Hematopoietic multipotent progenitor cell treated with erythropoietin and hydrocortisone succinate and interleukin-3 and kit ligand, for 6 days (in vitro differentiated cells): Measurements from ENCODE around the gene LIPE.

Source experiments
- DNase-seq: peaks from one replicate; pipeline ENCODE4 v3.0.0-alpha.2; 2015

The LIPE gene

GRCh38 chr19:42442833-42443232, 15.6 kb upstream of the LIPE start, which contains the start of gene CXCL17:
TSS of gene CXCL17 (minus strand) at chr19:42442946. CDS start at chr19:42442832, 114 bp downstream.
- DNase-seq: no peak

DNA sequence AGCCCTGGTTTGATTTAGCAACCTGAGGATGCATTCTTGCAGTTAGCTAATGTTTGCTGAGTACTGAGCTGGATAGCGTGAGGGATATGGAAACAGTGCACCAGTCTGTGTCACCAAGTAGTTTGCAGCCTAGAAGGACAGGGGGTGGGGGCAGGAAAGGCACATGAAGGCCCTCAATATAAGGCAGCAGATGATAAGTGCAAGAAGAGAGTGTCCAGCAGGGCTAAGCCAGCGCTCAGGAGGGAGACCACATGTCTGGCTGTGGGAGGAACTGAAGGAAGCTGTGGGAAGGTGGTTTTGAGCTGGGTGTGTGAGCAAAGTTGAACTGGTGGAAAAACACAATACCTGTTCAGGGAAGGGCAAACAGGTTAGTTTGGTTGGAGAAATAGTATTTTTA, 13.9 kb upstream of the LIPE start:
- peak; percentile 32 for DNase-seq

- DNase-seq: peak; percentile 89
Measured at GRCh38 chr19:42440357-42441048, 13.3 kb upstream of the LIPE start.

- DNase-seq: no peak
Measured at GRCh38 chr19:42436006-42436405, 8.8 kb upstream of the LIPE start.

DNA sequence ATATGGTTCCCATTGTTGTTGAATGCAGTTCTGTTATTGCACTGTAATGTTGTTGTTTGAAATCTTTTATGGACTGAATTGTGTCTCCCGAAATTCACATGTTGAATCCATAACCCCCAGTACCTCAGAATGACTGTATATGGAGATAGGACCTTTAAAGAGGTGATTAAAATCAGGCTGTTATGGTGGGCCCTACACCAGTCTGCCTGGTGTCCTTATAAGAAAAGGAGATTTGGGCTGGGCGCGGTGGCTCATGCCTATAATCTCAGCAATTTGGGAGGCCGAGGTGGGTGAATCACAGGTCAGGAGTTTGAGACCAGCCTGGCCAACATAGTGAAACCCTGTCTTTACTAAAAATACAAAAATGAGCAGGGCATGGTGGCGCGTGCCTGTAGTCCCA, 8.1 kb upstream of the LIPE start:
- no peak for DNase-seq

DNA sequence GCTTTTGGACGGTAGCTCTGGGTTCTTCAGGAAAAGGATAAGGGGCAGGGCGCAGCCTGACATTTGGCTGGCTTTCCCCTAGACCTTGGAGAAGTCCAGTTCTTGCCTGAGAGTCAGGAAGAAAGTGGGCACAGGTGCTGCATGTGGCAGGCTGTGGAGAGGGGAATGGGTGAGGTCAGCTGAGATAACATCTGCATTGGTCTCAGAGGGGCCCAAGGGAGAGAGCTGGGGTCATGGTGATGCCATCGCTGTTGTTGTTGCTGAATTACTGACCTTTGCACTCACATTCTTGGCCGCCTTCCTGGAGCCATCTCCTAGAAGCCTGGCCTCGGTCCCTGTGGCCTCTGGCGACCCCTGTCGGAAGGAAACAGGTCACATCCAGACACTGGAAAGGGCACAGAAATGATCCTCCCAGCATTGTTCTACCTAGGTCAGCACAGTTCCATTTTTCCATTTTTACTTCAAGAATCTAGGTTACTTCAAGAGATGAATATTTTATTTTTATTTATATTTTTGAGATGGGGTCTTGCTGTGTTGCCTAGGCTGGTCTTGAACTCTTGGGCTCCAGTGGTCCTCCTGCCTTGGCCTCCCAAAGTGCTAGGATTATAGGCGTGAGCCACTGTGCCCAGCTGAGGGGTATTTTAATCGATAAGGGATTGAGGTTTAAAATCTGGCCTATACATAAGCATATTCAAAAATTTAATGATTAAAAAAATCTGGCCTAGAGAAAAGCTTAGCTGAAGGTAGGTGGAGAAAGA, 6.5 kb upstream of the LIPE start:
- DNase-seq: peak; percentile 82

GRCh38 chr19:42431486-42431885, 4.3 kb upstream of the LIPE start:
- no peak for DNase-seq

- DNase-seq: no peak
Measured at GRCh38 chr19:42428676-42429075, 1.5 kb upstream of the LIPE start.

DNA sequence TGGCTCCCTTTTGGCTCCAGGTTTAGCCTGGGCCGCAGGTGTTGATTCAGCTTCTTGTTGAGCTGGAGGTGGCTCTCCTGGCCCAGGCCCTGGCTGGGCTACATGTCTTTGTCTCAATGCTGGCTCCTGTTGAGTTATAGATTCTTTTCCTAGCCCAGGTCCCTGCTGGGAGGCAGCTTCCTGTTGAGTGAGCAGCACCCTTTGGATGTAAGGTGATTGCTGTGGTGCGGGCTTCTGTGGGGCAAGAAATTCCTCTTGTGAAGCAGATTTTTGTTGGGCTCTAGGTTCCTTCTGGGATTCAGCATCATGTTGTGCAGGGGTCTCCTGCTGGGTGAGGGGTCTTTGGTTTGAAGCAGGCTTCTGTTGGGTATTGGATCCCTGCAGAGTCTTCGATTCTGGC, 545 bp downstream of the LIPE start:
- DNase-seq: no peak

DNA sequence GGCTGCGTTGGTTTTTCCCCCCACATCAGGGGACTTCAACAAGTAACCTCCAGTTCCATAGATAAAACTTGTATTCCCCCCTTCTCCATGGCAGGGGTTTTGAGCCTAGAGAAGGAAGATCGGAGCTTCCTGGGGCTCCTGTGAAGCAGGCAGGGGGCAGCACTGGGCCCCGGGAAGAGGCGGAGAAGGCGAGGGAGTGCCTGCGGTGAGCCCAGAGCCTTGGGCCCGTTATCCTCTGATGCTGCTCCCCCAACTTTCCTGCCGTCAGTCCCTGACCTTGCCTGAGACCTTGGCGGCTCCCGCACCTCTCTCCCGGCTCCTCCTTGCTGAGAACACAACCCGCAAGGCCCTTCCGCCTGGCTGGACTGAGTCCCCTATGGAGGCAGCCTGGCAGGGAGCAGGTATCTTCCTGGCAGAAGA, 2.5 kb downstream of the LIPE start:
- DNase-seq: no peak

DNA sequence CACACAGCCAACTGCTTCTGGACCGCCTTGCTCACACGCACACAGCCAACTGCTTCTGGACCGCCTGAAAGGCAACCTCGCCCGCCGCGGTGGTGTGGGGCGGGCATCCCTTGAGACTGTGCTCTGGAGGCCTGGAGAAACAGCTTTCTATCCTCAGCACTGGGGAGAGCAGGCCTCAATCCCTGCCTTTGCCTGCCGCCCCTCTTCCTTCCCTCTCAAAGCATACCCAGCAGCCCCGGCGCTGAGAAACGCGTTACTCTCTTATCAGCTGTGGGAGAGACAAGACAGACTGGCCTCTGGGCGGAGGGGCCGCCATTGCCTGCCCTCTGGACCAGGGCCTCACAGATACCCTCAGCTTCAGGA, 2.9 kb downstream of the LIPE start:
- DNase-seq: peak; percentile 19

GRCh38 chr19:42423462-42424344, 3.5 kb downstream of the LIPE start:
- peak; percentile 95 for DNase-seq

DNA sequence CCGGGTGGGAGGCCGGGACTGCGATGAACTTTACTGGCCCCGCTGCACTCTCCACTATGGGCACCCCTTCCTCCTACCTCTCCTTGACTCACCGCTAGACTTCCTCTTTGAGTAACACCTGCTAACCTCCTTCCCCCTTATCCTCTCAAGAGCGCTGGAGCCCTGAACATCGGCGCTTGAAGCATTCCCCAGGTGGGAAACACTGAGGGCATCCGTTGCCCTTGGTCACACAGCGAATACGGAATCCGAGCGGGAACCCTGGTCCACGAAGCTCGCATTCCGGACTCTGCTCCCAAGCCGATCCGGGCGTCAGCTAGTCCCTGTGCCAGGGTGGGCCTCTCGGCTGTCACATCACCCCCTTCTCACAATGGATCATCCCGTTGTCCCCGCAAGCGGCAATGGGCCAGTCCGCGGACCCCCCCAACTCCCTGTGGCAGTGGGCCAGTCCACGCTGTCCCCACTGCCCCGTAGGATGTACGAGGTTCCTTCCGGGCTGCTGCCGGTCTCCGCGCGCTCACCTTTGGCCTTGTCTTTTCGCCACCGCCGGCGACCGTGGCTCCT, 4.2 kb downstream of the LIPE start:
- DNase-seq: peak; percentile 28

DNA sequence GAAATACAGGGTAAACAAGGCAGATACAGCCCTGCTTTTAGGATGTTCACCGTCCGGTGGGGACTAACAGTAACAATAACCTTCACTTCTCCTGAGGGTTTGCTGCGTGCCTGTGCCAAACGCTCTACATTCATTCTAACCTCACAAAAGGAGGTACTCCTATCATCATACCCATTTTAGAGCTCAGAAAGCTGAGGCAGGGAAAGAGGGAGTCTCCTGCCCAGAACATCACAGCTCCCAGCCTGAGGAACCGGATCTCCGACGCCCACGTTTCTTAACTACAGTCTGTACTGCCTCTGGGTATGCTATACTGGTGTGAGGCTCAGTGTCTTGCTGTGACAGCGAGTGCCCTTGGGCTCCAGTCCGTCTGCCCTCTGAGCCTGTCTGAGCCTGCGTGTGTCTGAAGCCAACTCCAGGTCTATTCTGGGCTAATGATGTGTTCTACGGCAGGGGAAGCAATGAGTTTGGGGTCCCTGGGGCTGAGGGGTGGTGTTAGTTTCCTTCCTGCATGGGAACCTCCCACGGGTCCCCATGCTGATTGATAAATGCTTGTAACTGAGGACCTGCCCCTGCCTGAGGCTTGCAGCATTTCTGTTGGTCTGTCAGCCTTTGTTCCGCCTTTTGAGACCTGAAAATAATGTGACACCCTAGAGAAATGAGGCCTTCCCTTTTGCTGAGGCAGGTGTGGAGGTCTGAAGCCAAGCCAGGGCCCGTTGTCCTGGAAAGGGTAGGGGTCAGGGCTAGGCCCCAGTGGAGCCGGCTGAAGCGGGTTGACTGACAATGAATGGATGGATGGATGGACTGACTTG, 4.9 kb downstream of the LIPE start:
- peak; percentile 27 for DNase-seq

DNA sequence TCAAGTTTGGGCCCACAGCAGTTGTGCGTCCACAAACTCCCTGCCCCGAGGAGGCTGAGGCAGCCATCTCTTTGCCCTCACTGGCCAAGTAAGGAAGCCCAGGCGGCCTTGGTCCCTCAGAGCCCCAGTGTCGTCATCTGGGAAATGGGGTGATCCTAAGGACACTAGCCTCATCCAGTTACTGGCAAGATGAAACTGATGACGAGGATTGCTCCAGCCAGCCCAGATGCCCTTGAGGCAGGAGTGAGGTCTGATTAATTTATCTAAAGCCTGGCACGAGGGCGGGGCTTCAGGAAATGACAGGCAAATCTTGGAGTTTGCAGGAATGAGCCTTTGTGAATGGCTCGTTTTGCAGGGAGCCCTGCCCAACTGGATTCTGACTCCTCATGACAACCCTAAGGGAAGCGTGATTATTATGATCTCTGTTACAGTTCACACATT, 5.6 kb downstream of the LIPE start:
- DNase-seq: no peak

DNA sequence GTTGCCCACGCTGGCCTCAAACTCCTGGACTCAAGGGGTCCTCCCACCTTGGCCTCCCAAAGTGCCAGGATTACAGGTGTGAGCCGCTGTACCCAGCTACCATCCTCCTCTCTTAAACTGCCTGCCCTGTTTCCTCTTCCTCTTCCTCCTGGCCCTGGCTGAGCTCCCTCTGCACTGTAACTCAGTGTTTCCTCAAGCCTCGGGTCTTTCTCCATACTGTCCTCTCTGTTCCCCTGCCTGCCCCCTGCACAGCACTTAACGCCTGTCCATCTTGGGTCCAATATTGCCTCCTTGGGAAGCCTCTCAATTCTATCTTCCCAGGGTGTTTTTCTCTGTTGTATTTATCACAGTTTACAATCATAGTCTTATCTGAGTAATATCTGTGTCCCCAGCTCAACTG, 6.1 kb downstream of the LIPE start:
- no peak for DNase-seq

DNA sequence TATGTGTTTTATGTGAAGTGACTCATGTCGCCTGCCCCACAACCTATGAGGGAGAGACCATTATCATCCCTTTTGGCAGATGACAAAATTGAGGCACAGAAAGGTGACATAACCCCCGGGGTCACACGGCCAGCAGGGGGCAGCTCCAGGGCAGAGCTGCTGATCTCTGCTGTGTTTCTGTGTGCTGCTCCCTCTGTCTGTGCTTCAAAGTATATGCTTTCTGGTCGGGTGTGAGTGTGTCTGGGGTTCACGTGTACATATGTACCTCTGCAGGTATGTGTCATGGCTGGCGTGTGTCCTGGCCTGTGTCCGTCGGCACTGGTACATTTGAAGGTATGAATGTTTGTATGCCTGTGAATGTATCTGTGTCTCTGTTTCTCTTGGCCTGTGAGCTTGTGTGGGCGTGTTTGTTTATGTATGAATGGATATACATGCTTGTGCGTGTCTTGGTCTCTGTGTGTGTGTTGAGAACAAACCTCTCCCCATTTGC, 7.1 kb downstream of the LIPE start:
- DNase-seq: peak; percentile 90

GRCh38 chr19:42419309-42419708, 7.9 kb downstream of the LIPE start:
- DNase-seq: no peak

- DNase-seq: no peak
Measured at GRCh38 chr19:42412661-42413076, 14.5 kb downstream of the LIPE start.

DNA sequence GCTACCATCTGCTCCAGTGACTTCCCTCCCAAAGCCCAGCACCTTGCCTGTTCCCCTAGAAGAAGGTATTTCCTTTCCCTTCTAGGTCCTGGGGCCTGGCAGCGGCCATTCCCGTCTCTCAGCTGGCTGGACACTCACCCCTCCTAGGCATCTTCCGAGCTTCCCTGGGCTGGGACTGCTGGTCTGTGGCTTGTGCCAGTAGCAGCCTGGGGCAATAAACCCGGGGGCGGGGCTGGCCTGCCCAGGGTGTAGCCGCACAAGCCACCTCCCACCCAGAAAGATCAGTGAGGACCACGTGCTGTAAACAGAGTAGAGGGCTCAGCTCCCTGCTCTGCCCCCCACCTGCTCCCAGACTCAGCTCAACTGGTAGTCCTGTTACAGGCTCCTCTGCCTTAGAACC, 15.0 kb downstream of the LIPE start:
- no peak for DNase-seq

GRCh38 chr19:42411581-42412178, 15.5 kb downstream of the LIPE start:
- no peak for DNase-seq

GRCh38 chr19:42410371-42410770, 16.8 kb downstream of the LIPE start:
- no peak for DNase-seq
